Endothelial cell of umbilical vein (primary cell): ENCODE measurements around the gene COX10.

Source experiments
- EZH2 ChIP-seq: IDR thresholded peaks from 2 replicates; pipeline ENCODE4 v1.6.1; 2012; ENCODE audit warnings: borderline replicate concordance, low read depth, mild to moderate bottlenecking, moderate library complexity, low read length, inconsistent platforms; ENCODE audit not compliant: severe bottlenecking
- FOS ChIP-seq: IDR thresholded peaks from 2 replicates; pipeline ENCODE4 v1.6.1; 2011; ENCODE audit warnings: mild to moderate bottlenecking, low read length, moderate library complexity, borderline replicate concordance; ENCODE audit not compliant: insufficient read depth
- GATA2 ChIP-seq: IDR thresholded peaks from 2 replicates; pipeline ENCODE4 v1.7.0; 2011; ENCODE audit warnings: low read depth, mild to moderate bottlenecking, moderate library complexity, mixed read lengths, low read length; ENCODE audit not compliant: insufficient read length, insufficient read depth
- JUN ChIP-seq: IDR thresholded peaks from 2 replicates; pipeline ENCODE4 v1.6.1; 2011; ENCODE audit warnings: borderline replicate concordance, low read depth; ENCODE audit not compliant: insufficient read length, insufficient read depth
- MYC ChIP-seq: IDR thresholded peaks from one replicate; pipeline ENCODE4 v1.6.1; 2011; ENCODE audit warnings: mild to moderate bottlenecking, low read depth, low read length
- POLR2A ChIP-seq: IDR thresholded peaks from 2 replicates; pipeline ENCODE4 v1.6.1; 2012; ENCODE audit warnings: low read depth, mild to moderate bottlenecking, control low read depth, low read length
- POLR2AphosphoS5 ChIP-seq: IDR thresholded peaks from 2 replicates; pipeline ENCODE4 v1.6.1; 2012; ENCODE audit warnings: low read depth, mild to moderate bottlenecking, control low read depth, low read length, moderate library complexity; ENCODE audit not compliant: insufficient read depth
- TF ChIP-seq, protein P1 (sequence below), 2 donors: IDR thresholded peaks; 1 replicate in 1 of 2; 2 replicates in 1 of 2; pipeline ENCODE4 v1.5.1; 2011; ENCODE audit warnings: low read length in 2 of 2, mild to moderate bottlenecking in 2 of 2, moderate library complexity in 2 of 2, control low read depth in 1 of 2, inconsistent platforms in 1 of 2, low read depth in 1 of 2; ENCODE audit not compliant: insufficient read depth in 1 of 2; ENCODE audit errors: extremely low read depth in 1 of 2
- TF ChIP-seq, protein P2 (sequence below): IDR thresholded peaks from 2 replicates; pipeline ENCODE4 v1.6.1; 2011; ENCODE audit not compliant: insufficient read depth, insufficient read length

DNA sequence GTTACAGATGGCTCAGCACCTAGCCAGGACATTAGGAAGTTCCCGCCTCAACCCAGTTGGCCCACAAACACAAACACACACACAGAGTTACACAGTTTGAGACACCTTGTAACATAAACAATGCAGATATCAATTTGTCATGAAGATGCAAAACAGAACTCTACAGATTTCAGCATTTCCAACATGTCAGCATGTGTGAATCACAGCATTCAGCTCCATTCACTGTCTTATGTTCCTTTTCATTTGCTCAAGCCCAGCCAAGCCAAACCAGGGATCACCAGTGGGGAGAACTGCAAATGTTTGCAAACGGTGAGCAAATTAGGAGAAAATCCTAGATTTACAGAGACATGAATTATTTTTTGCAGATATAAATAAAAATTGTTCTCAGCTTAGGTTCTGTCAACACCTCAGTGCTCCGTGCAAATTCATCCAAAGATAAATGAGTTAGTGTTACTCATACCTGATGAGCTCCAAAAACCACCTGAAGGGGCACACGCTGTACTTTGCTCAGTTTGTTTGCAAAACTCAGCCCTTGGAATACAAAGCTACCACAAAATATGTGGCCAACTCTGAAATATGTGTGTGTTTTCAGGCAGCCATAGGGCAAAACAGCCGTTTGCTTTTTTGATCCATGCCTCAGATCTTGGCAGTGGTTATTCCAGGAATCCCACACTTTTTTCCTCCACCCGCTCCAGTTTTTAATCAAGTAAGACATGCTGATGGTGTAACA, 16.3 kb upstream of the COX10 start:
- TF ChIP-seq, protein P1, sequence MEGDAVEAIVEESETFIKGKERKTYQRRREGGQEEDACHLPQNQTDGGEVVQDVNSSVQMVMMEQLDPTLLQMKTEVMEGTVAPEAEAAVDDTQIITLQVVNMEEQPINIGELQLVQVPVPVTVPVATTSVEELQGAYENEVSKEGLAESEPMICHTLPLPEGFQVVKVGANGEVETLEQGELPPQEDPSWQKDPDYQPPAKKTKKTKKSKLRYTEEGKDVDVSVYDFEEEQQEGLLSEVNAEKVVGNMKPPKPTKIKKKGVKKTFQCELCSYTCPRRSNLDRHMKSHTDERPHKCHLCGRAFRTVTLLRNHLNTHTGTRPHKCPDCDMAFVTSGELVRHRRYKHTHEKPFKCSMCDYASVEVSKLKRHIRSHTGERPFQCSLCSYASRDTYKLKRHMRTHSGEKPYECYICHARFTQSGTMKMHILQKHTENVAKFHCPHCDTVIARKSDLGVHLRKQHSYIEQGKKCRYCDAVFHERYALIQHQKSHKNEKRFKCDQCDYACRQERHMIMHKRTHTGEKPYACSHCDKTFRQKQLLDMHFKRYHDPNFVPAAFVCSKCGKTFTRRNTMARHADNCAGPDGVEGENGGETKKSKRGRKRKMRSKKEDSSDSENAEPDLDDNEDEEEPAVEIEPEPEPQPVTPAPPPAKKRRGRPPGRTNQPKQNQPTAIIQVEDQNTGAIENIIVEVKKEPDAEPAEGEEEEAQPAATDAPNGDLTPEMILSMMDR (IDR thresholded peaks at IDR 0.05; ENCODE audit: extremely low read depth in 1 of 2, insufficient read depth in 1 of 2, low read depth in 1 of 2, low read length in 2 of 2), result no peak
- TF ChIP-seq EZH2 (no peak), POLR2A (no peak), POLR2AphosphoS5 (no peak), FOS (no peak), MYC (no peak), JUN (no peak), GATA2 (no peak)
- TF ChIP-seq, protein P2, sequence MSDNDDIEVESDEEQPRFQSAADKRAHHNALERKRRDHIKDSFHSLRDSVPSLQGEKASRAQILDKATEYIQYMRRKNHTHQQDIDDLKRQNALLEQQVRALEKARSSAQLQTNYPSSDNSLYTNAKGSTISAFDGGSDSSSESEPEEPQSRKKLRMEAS, result no peak
